Kidney glomerular epithelial cell (primary cell): Measurements from ENCODE around the gene GRK2.
A peak's percentile ranks its signal among the peaks of the same experiment; 100 is the strongest.
"Not testable (repeated sequence)": the region's sequence is repeated elsewhere in the genome, so short reads cannot be mapped to it uniquely, and the experiment has no call there.

Experiments used
- DNase-seq: peaks from one replicate; lab custom pipeline; 2025; lab: John Stamatoyannopoulos, UW

GRK2 gene

GRCh38 chr11:67266449-67267187 lies at the start of gene GRK2:
Gene GRK2, plus strand, starts transcription at chr11:67266473. Its CDS starts 227 bp downstream, at chr11:67266700.
- DNase-seq = peak; percentile 29

- DNase-seq = no peak
Observed at GRCh38 chr11:67227726-67228125, 38.5 kb upstream of the GRK2 start.

- DNase-seq = no peak
Observed at GRCh38 chr11:67230406-67230805, 35.9 kb upstream of the GRK2 start.

GRCh38 chr11:67230886-67231285 lies 35.4 kb upstream of the GRK2 start:
- DNase-seq = no peak

GRCh38 chr11:67233584-67234190 lies 32.6 kb upstream of the GRK2 start:
- DNase-seq = no peak

GRCh38 chr11:67234571-67234970 lies 31.7 kb upstream of the GRK2 start:
- not testable (repeated sequence) for DNase-seq

GRCh38 chr11:67237574-67237973 lies 28.7 kb upstream of the GRK2 start:
- DNase-seq = no peak

GRCh38 chr11:67238894-67239782 lies 27.1 kb upstream of the GRK2 start:
- DNase-seq = peak; percentile 64

- DNase-seq = peak; percentile 97
Observed at GRCh38 chr11:67239783-67240575, 26.3 kb upstream of the GRK2 start.

- peak; percentile 56 for DNase-seq
Observed at GRCh38 chr11:67240576-67241389, 25.5 kb upstream of the GRK2 start.

GRCh38 chr11:67242548-67242947 lies 23.7 kb upstream of the GRK2 start:
- no peak for DNase-seq

GRCh38 chr11:67243051-67243450 lies 23.2 kb upstream of the GRK2 start:
- no peak for DNase-seq

- DNase-seq = no peak
Observed at GRCh38 chr11:67245046-67245445, 21.2 kb upstream of the GRK2 start.

- no peak for DNase-seq
Observed at GRCh38 chr11:67247946-67248550, 18.2 kb upstream of the GRK2 start.

- no peak for DNase-seq
Observed at GRCh38 chr11:67248653-67249052, 17.6 kb upstream of the GRK2 start.

GRCh38 chr11:67250059-67251043 lies 15.9 kb upstream of the GRK2 start:
- no peak for DNase-seq

- DNase-seq = no peak
Observed at GRCh38 chr11:67251841-67252240, 14.4 kb upstream of the GRK2 start.

GRCh38 chr11:67252831-67253239 lies 13.4 kb upstream of the GRK2 start:
- no peak for DNase-seq

GRCh38 chr11:67253872-67254624 lies 12.2 kb upstream of the GRK2 start:
- DNase-seq = no peak
